GM21529 (cell line): Measurements from ENCODE around the gene APC2.
"Not testable (repeated sequence)": the region's sequence is repeated elsewhere in the genome, so short reads cannot be mapped to it uniquely, and the experiment has no call there.

ENCODE experiments used
- ATAC-seq: cut with Tn5 transposase; IDR thresholded peaks from one replicate; pipeline ENCODE4 v1.9.1; 2021; ENCODE audit not compliant: unreplicated experiment

APC2 gene

DNA sequence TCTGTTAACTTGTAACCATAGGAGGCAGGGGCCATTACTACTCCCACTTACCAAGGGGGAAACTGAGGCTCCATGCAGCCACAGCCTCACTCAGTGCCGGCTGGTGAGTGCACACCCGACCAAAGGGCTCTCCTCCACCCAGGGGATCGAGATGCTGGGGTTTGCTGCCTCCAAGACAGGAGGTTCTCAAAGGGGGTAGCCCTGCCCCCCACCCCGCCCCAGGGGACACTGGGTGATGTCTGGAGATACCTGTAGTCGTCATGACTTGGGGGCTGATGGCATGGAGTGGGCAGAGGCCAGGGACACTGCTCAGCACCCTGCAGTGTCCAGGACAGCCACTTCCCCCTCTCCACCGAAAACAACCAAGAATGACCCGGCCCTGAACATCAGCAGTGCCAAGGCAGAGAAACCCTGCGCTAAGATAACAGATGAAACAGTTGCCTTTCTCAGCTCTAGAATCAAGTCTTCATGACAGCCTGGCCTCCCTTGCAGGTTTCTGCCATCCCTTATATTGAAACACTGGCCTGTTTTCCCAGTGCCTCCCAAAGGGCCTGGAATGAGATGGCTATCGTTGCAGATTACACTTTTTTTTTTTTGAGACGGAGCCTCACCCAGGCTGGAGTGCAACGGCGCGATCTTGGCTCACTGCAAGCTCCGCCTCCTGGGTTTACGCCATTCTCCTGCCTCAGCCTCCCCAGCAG is 44.3 kb downstream of the APC2 start:
- no peak for ATAC-seq

- no peak for ATAC-seq
Measured at GRCh38 chr19:1495051-1495798, 45.3 kb downstream of the APC2 start.

DNA sequence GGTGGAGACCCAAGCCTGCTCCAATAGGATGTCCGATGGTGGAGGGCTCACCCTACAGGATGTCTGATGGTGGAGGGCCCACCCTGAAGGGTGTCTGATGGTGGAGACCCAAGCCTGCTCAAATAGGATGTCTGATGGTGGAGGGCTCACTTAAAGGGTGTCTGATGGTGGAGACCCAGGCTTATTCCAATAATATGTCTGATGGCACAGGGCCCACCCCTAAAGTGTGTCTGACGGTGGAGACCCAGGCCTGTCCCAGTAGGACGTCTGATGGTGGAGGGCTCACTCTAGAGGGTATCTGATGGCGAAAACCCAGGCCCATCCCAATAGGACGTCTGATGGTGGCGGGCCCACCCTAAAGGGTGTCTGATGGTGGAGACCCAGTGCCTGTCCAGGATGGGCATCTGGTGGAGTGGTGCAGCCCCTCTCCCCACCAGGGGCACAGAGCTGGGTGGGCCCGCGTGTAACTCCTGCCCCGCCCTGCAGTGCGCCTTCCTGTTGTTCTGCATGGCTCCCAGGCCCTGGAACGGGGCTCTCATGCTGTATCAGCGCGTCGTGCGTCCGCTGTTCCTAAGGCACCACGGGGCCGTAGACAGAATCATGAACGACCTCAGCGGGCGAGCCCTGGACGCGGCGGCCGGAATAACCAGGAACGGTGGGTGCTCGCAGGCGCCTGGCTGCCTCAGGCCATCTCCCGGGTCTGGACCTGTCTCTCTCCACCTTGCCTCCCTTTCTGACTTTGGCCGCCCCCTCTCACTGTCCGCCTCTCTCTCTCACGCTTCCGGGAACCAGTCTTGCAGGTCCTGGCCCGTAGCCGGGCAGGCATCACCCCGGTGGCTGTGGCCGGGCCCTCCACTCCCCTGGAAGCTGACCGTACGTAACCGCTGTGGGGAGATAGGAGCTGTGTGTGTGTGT is 46.1 kb downstream of the APC2 start:
- ATAC-seq: no peak

- no peak for ATAC-seq
Measured at GRCh38 chr19:1496714-1497577, 47.0 kb downstream of the APC2 start.

- ATAC-seq: no peak
Measured at GRCh38 chr19:1497578-1498235, 47.8 kb downstream of the APC2 start.

DNA sequence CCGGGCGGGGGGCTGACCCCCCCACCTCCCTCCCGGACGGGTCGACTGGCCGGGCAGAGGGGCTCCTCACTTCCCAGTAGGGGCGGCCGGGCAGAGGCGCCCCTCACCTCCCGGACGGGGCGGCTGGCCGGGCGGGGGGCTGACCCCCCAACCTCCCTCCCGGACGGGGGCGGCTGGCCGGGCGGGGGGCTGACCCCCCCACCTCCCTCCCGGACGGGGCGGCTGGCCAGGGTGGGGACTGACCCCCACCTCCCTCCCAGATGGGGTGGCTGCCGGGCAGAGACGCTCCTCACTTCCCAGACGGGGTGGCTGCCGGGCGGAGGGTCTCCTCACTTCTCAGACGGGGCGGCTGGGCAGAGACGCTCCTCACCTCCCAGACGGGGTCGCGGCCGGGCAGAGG is 49.3 kb downstream of the APC2 start:
- ATAC-seq: not testable (repeated sequence)

- no peak for ATAC-seq
Measured at GRCh38 chr19:1501200-1501595, 51.3 kb downstream of the APC2 start.

DNA sequence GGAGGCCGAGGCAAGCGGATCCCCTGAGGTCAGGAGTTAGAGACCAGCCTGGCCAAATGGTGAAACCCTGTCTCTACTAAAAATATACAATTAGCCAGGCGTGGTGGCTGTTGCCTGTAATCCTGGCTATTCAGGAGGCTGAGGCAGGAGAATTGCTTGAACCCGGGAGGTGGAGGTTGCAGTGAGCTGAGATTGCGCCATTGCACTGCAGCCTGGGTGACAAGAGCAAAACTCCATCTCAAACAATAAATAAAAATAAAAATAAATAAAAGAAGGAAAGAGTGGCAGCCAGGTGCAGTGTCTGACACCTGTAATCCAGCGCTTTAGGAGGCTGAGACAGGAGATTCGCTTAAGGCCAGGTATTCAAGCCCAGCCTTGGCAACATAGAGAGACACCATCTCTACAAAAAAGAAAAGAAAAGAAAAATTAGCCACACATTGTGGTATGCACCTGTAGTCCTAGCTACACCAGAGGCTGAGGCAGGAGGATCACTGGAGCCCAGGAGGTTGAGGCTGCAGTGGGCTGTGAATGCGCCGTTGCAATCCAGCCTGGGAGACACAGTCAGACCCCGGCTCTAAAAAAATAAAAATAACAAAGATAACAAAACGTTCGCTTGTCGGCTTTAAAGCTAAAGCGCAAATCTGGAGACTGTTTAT is 52.6 kb downstream of the APC2 start:
- no peak for ATAC-seq

DNA sequence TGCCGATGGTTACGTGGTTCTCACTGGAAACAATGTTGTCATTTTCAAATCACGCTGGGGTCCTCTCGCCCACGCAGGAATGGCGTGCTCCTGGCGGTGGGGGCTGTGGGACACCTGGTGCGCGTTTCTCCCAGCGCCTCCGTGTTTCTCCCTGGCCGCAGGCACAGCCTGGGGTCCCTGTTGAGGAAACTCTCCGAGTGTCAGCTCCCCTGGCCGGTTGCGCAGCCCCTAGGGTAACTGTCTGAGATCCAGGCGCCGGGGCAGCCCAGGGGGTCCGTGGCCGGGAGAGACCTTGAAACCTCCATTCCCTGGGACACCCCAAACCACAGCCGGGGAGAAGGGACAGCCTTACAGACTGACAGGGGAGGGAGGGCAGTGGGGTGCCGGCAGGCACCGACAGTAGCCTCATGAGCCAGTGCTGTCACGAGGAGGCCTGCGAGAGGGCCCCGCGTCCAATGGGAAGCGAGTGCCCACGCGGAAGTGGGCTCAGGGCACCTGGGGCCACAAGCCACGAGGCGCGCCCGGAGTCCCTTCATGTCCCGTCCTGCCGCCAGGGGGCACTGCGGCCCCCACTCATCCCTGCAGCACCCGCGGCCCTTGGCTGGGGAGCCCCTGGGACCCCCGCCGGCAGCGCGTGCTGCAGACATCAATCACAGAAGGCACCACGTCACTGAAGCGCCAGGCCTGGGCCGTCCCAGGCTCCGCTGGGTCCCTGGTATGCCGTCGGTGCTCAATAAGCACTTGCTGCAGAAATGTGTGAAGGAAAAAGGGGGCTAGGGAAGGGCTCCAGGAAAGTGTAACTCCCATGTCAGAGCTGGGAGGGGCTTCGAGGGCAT is 53.4 kb downstream of the APC2 start:
- no peak for ATAC-seq

DNA sequence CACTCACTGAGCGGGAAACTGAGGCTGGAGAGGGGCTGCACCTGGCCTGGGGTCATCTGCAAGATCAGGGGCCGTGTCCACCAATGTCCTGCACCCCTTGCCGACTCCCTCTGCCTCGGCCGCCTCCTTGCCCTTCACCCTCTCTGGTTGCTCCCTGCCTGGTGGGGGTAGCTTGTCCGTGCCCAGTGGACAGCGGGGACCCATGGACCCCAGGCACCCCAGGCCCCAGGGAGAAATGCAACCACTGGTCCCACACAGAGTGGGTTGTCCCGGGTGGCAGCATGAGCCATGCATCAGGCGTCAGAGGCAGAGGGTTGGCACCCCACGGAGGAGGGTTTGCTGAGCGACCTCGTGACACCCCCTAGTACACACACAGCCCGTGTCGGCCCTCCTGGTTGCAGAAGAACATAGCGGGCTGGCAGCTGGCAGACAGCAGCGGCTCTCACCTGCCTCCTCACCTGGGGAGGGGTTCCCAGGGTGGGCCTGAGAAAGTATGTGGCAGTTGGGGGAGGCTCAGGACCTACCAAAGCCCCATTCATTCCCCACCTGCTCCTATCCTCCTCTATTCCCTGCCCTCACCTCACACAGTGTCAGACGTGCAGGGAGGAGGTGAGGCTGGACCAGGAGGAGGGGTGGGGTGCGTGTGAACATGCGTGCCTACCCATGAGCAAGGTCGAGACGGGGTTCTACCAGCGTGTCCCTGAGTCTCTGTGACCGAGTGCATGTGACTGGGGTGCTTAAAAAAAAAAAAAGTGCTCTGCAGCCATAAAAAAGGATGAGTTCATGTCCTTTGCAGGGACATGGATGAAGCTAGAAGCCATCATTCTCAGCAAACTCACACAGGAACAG is 54.2 kb downstream of the APC2 start:
- no peak for ATAC-seq

DNA sequence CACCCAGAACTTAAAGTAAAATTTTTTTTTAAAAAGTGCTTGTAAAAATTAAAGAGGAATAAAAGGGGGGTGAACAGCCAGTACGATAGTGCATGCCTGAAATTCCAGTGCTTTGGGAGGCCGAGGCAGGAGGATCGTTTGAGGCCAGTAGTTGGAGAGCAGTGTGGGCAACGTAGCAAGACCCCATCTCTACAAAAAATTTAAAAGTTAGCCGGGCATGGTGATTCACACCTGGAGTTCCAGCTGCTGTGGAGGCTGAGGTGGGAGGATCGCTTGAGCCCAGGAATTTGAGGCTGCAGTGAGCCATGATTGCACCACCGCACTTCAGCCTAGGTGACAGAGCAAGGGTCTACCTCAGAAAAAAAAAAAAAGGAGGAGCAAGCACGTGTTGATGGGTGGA is 55.1 kb downstream of the APC2 start:
- ATAC-seq: no peak

DNA sequence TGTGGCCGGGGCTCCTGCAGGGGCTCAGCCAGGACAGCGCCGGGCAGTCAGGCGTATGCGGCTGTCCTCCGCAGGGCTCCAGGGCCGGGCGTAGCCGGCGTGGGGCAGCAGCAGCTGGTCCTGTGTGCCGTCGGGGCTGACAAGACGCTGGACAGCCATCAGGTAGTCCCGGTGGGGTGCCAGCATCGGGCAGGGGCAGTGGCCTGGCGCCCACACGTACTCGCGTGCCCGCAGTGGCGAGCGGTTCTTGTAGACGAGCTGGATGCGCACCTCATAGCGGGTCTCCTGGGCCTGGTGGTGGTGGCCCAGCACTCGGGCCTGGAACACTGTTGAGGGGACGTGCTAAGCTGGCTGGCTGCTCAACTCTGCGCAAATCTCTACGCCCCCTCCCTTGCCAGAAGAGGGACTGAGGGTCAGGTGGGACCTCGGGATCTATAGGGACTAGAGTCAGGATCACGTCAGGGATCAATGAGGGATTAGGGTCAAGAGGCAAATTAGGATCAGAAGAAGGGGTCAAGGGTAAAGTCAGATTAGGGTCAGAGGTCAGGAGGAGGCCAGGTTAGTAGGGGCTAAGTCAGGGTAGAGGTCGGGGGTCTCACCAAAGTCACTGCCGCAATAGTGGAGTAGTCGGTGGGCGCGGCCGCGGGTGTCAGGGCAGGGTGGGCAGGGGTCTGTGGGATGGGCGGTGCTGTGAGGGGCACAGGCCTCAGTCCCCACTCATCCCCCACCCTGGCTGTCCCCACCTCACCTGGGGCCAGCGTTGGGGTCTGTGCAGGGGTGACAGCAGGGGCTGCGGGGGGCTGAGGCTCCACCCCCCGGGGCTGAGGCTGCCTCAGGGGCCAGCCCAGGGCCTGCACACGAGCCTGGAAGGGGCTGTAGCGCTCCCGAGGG is 56.3 kb downstream of the APC2 start:
- no peak for ATAC-seq

GRCh38 chr19:1507192-1507660 is 57.3 kb downstream of the APC2 start:
- no peak for ATAC-seq

DNA sequence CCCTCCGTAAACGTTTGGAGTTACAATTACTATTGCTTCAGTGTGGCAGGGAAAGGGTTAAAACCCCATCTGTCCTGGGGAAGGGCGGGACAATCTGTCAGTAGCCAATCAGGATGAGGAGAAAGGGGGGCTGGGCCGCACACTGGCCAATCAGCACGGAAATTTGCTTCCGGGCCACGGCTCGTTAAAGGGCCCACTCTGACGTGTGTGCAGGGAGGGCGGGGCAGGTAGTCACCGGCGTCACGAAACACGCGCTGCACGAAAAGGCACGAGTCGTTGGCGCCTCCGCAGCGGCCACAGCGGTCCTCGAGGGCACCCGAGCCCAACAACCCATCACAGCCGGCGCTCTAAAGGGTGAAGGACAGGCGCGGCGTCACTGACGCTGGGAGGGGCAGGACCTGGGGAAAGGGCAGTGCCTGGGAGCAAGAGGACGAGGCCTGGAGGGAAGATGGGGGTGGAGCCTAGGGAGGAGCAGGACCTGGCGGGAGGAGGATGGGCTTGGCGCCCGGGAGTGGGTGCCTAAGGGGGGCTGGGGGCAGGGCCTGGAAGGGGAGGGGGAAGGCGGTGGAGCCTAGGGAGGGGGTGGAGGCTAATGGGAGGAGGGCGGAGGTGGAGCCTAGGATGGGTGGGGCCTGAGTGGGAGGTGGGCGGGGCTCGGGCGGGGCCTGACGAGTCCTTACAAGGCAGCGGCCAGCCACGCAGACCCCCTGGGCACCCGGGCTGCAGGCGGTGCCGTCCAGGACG is 58.0 kb downstream of the APC2 start:
- ATAC-seq: no peak

- ATAC-seq: no peak
Measured at GRCh38 chr19:1508507-1508856, 58.6 kb downstream of the APC2 start.
